ENCODE measurements around the gene SLC6A9.

SLC6A9 gene

DNA sequence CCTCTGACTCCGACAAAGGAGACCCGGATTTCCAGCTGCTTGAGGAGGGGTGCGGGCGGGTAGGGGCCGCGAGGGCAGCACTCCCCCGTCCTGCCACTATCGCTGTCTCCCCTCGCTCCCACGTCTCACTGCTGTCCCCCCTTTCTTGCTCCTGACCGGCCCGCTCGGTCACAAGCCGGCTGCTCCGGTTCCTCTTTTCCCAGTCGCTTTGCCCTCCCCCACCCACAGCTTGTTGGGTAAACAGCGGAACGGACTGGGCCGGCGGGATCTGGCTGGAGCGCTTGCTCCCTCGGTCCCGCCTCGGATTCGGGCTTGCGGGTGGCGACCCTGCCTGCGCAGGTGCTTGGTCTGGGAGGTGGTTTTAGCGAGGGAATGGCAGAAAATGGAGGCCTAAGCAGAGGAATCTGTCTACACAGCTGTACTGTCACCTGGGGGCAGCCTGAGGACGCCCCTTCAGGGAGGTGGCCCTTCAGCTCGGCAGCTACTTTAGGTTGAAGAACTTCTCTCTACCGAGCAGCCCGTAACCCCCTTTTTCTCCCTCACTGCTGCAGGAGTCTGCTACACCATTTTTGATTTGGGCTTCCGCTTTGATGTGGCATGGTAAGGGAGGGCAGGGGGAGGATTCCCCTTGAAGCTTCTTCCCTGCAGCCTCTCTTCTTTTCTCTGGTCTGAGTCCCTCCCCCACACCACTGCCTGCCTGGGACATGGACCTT is 55.9 kb downstream of the SLC6A9 start:
- in situ Hi-C loops (cut with HindIII; ENCODE audit: low sequenced_read_pairs): loop anchor here (10.0 kb wide), 1 partner anchor 49 kb away; no protein-coding TSS in a partner anchor
- H3K4me3 ChIP-seq (ENCODE audit: low read depth, low read length): peak overlapping the region; percentile 95
- TF ChIP-seq, protein P1, sequence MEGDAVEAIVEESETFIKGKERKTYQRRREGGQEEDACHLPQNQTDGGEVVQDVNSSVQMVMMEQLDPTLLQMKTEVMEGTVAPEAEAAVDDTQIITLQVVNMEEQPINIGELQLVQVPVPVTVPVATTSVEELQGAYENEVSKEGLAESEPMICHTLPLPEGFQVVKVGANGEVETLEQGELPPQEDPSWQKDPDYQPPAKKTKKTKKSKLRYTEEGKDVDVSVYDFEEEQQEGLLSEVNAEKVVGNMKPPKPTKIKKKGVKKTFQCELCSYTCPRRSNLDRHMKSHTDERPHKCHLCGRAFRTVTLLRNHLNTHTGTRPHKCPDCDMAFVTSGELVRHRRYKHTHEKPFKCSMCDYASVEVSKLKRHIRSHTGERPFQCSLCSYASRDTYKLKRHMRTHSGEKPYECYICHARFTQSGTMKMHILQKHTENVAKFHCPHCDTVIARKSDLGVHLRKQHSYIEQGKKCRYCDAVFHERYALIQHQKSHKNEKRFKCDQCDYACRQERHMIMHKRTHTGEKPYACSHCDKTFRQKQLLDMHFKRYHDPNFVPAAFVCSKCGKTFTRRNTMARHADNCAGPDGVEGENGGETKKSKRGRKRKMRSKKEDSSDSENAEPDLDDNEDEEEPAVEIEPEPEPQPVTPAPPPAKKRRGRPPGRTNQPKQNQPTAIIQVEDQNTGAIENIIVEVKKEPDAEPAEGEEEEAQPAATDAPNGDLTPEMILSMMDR (IDR thresholded peaks at IDR 0.05; ENCODE audit: low read depth, low read length, missing control alignments): no peak
- DNase-seq (ENCODE audit: low read depth): no peak

DNA sequence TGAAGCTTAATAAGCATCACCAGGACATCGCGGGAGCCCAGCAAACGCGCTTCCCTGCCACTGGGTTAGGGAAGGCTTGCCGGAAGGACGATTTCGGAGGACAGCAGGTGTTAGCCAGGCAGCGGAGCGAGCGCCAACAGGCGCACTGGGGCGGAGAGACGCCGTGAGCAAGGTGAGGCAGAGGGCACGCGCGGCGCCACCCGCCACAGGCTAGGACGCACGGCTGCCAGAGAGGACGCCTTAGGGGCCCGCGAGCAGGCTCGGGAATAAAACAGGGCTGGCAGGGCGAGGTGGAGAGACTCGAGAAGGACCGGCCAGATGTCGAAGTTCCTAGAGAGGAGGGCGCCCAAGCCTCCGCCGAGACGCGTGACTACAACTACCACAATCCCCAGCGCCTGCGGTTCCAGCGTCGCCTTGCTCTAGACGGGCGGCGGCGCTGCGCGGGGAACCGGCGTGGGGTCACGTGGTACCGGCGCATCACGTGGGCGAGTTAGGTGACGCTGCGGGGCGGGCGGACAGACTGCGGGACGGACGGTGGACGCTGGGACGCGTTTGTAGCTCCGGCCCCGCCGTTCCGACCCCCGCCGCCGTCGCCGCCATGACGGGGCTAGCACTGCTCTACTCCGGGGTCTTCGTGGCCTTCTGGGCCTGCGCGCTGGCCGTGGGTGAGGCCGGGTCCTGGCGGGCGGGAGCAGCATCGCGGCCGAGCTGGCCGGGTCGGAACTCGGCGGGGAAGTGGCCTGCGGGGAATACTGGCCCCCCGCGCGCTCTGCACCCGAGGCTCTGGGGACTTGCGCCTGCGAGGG is 56.6 kb downstream of the SLC6A9 start, which contains the start of gene ATP6V0B:
Gene ATP6V0B, plus strand, starts transcription at position 518 of the 806 bp plus-strand sequence. Its CDS starts 81 bp downstream, at position 599.
- TF ChIP-seq, protein P1 (IDR thresholded peaks at IDR 0.05; ENCODE audit: low read depth, low read length, missing control alignments): no peak
- H3K4me3 ChIP-seq (ENCODE audit: low read depth, low read length): peak within 1 kb of the TSS; percentile 95
- in situ Hi-C loops (cut with HindIII; ENCODE audit: low sequenced_read_pairs): loop anchor here (5.0 to 10.0 kb wide), 2 partner anchors 50 to 207 kb away; no protein-coding TSS in a partner anchor
- DNase-seq (ENCODE audit: low read depth): peak; percentile 80

DNA sequence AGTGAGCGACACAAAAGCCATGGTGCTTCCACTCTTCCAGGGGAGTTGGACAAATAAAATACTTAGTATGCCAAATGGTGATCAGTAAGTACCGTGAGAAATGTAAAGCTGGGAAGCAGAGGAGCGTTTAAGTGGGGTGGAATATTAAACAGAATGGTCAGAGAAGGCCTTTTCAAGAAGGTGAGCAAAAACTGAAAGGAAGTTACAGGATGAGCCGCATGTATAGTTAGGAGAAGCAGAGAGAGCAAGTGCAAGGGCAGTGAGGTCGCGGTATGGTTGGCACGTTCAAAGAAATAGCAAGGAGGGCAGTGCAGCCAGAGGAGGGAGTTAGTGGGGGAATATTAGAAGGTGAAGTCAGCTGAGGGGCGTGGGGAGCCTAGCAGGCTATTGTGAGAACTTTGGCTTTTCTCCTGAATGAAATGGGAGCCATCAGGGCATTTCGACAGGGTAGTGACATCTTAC is 57.2 kb downstream of the SLC6A9 start:
- DNase-seq (ENCODE audit: low read depth): no peak
- TF ChIP-seq, protein P1 (IDR thresholded peaks at IDR 0.05; ENCODE audit: low read depth, low read length, missing control alignments): no peak
- H3K4me3 ChIP-seq (ENCODE audit: low read depth, low read length): peak overlapping the region; percentile 95
- in situ Hi-C loops (cut with HindIII; ENCODE audit: low sequenced_read_pairs): loop anchor here (5.0 to 10.0 kb wide), 2 partner anchors 51 to 207 kb away; no protein-coding TSS in a partner anchor

DNA sequence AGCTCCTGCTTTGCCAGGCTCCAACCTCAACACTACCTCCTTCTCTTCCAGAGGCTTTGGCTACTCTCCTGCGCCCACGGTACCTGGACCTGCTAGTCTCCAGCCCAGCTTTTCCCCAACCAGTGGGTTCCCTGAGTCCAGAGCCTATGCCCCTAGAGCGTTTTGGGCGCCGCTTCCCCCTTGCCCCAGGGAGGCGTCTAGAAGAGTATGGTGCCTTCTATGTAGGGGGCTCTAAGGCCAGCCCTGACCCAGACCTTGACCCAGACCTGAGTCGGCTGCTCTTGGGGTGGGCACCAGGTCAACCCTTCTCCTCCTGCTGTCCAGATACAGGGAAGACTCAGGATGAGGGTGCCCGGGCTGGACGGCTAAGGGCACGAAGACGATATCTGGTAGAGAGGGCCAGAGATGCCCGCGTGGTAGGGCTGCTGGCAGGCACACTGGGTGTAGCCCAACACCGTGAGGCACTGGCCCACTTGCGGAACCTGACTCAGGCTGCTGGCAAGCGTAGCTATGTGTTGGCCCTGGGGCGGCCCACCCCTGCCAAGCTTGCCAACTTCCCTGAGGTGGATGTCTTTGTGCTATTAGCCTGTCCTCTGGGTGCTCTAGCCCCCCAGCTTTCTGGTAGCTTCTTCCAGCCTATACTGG is 59.8 kb downstream of the SLC6A9 start:
- in situ Hi-C loops (cut with HindIII; ENCODE audit: low sequenced_read_pairs): loop anchor here (5.0 to 10.0 kb wide), 2 partner anchors 53 to 204 kb away; no protein-coding TSS in a partner anchor
- TF ChIP-seq, protein P1 (IDR thresholded peaks at IDR 0.05; ENCODE audit: low read depth, low read length, missing control alignments): no peak
- H3K4me3 ChIP-seq (ENCODE audit: low read depth, low read length): no peak overlapping the region
- DNase-seq (ENCODE audit: low read depth): no peak

DNA sequence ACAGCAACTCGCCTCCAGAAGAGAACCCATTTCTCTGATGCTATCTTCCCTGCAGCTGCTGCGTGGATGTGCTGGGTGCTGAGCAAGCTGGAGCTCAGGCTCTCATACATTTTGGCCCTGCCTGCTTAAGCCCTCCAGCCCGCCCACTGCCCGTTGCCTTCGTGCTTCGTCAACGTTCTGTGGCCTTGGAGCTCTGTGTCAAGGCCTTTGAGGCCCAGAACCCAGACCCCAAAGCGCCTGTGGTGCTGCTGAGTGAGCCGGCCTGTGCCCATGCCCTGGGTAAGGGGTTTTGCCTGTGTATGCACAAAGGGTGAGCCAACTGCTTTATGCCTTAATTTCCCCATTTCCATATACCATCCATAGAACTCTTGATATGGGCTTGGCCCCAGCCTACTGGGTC is 60.4 kb downstream of the SLC6A9 start:
- TF ChIP-seq, protein P1 (IDR thresholded peaks at IDR 0.05; ENCODE audit: low read depth, low read length, missing control alignments): no peak
- in situ Hi-C loops (cut with HindIII; ENCODE audit: low sequenced_read_pairs): loop anchor here (5.0 to 10.0 kb wide), 2 partner anchors 54 to 204 kb away; no protein-coding TSS in a partner anchor
- H3K4me3 ChIP-seq (ENCODE audit: low read depth, low read length): peak overlapping the region; percentile 96
- no peak for DNase-seq (ENCODE audit: low read depth)

DNA sequence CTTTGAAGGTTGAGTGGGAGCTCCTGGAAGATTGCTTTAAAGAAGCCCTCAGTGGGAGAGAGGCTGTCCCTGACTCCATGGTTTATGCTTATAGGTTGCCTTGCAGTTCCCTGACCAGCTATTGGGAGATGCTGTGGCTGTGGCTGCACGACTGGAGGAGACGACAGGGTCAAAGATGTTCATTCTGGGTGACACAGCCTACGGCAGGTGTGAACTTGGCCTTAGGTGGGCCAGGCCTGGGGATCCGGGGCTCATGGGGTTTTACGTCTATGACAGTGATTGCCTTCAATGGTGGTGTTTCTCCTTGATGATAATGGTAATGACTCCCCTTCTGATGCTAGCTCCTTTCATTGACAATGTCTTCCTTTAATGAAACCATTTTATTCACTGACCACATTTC is 60.8 kb downstream of the SLC6A9 start:
- H3K4me3 ChIP-seq (ENCODE audit: low read depth, low read length): peak overlapping the region; percentile 96
- TF ChIP-seq, protein P1 (IDR thresholded peaks at IDR 0.05; ENCODE audit: low read depth, low read length, missing control alignments): no peak
- no peak for DNase-seq (ENCODE audit: low read depth)
- in situ Hi-C loops (cut with HindIII; ENCODE audit: low sequenced_read_pairs): loop anchor here (5.0 to 10.0 kb wide), 2 partner anchors 54 to 203 kb away; no protein-coding TSS in a partner anchor
